ENCODE data around the gene TREML1.
"Not testable (repeated sequence)": the region's sequence is repeated elsewhere in the genome, so short reads cannot be mapped to it uniquely, and the experiment has no call there.

Gene TREML1

GRCh38 chr6:41136911-41137310 lies 17.2 kb downstream of the TREML1 start:
- no peak for DNase-seq

- no peak for DNase-seq
Observed at GRCh38 chr6:41135062-41135832, 18.9 kb downstream of the TREML1 start.

- no peak for DNase-seq
Observed at GRCh38 chr6:41132254-41132653, 21.9 kb downstream of the TREML1 start.

- DNase-seq = no peak
Observed at GRCh38 chr6:41125282-41125681, 28.9 kb downstream of the TREML1 start.

- DNase-seq = no peak
Observed at GRCh38 chr6:41122918-41123317, 31.2 kb downstream of the TREML1 start.

- no peak for DNase-seq
Observed at GRCh38 chr6:41122373-41122772, 31.8 kb downstream of the TREML1 start.

- no peak for DNase-seq
Observed at GRCh38 chr6:41120058-41120457, 34.1 kb downstream of the TREML1 start.

GRCh38 chr6:41119508-41119907 lies 34.6 kb downstream of the TREML1 start:
- DNase-seq = no peak

GRCh38 chr6:41115027-41115426 lies 39.1 kb downstream of the TREML1 start:
- not testable (repeated sequence) for DNase-seq

GRCh38 chr6:41111017-41111416 lies 43.1 kb downstream of the TREML1 start:
- DNase-seq = no peak

GRCh38 chr6:41103847-41104246 lies 50.3 kb downstream of the TREML1 start:
- no peak for DNase-seq

- peak; percentile 36 for DNase-seq
Observed at GRCh38 chr6:41100871-41101287, 53.3 kb downstream of the TREML1 start.

Measured in left hindlimb (tissue), 1 donor.